ENCODE results near the gene HSPD1.

GRCh38 chr2:197460649-197461048, 39.0 kb downstream of the HSPD1 start:
- TF ChIP-seq CTCF (IDR thresholded peaks at IDR 0.05) (no peak), POLR2A (IDR thresholded peaks at IDR 0.05) (no peak), EP300 (IDR thresholded peaks at IDR 0.05; ENCODE audit: low read depth) (no peak), POLR2AphosphoS5 (IDR thresholded peaks at IDR 0.05) (no peak)
